ENCODE data around the gene SLC43A3. TPM values are rescaled to one million over a fixed set of nuclear protein-coding genes. Genes with fewer than 3 reads are reported as not detected.

The SLC43A3 gene
- total and polyA plus RNA-seq, 8 donors, result 1.2 to 81.7 (median 12.7) TPM

- intact Hi-C loops (cut with DNase I; ENCODE audit: low total_unique reads), result no loop called here
- 64 to 84% (median 72%) methylated on average over 2 of the region's 2 CpGs for WGBS, 5 donors
These were observed 51.4 kb downstream of the SLC43A3 start for GRCh38 chr11:57375490-57375889.

DNA sequence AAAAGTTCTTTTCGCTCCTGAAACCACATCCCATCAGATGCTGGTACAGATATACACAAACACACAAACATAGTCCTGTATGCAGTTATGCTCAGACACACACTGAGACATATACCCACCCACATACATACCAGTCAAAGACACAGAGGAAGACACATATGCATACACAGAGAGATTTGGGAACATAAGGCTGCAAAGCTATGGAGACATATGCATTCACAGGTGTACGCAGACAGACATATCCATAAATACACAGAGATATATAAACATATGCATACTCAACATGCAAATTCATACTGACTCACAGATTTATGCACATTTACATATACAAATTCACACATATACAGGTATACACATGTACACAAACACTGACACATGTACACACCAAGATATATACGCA, 52.0 kb downstream of the SLC43A3 start:
- Histone ChIP-seq H3K36me3 (no peaks in the 10 kb centered on the region), H3K9me3 (no peaks in the 10 kb centered on the region), H3K4me1 (no peaks in the 10 kb centered on the region), H3K4me3 (no peak overlapping the region), H3K27ac (no peak overlapping the region), H3K27me3 (peaks cover 0 to 14% (median 0%) of the 10 kb centered on the region in 3 donors)
- intact Hi-C loops (cut with DNase I; ENCODE audit: low total_unique reads), result no loop called here
- DNase-seq, result no peak
- no peak for TF ChIP-seq POLR2AphosphoS5 (IDR thresholded peaks at IDR 0.05)
- TF ChIP-seq EP300 (IDR thresholded peaks at IDR 0.05), result no peak
- 91 to 97% (median 92%) methylated on average over 3 of the region's 3 CpGs for WGBS, 5 donors

More at GRCh38 chr11:57375490-57375889, 51.4 kb downstream of the SLC43A3 start:
- Histone ChIP-seq H3K27ac (no peak overlapping the region), H3K9me3 (no peaks in the 10 kb centered on the region), H3K27me3 (peaks cover 0 to 14% (median 0%) of the 10 kb centered on the region in 3 donors), H3K4me1 (no peaks in the 10 kb centered on the region), H3K36me3 (no peaks in the 10 kb centered on the region), H3K4me3 (no peak overlapping the region)
- TF ChIP-seq CTCF (IDR thresholded peaks at IDR 0.05), result no peak
- no peak for TF ChIP-seq EP300 (IDR thresholded peaks at IDR 0.05)
- TF ChIP-seq POLR2A (IDR thresholded peaks at IDR 0.05), result no peak
- TF ChIP-seq POLR2AphosphoS5 (IDR thresholded peaks at IDR 0.05), result no peak
- DNase-seq, result no peak

- TF ChIP-seq EP300 (IDR thresholded peaks at IDR 0.05) (no peak), POLR2A (IDR thresholded peaks at IDR 0.05) (no peak), CTCF (IDR thresholded peaks at IDR 0.05) (no peak), POLR2AphosphoS5 (IDR thresholded peaks at IDR 0.05) (no peak)
- H3K9me3 ChIP-seq, result no peaks in the 10 kb centered on the region
- no peak overlapping the region for H3K27ac ChIP-seq
- no peak overlapping the region for H3K4me3 ChIP-seq
- no peaks in the 10 kb centered on the region for H3K36me3 ChIP-seq
- no peak for DNase-seq
- H3K27me3 ChIP-seq, result peaks cover 0 to 14% (median 0%) of the 10 kb centered on the region in 3 donors
- no peaks in the 10 kb centered on the region for H3K4me1 ChIP-seq
- 39 to 56% (median 45%) methylated on average over 3 of the region's 3 CpGs for WGBS, 5 donors
- intact Hi-C loops (cut with DNase I; ENCODE audit: low total_unique reads), result no loop called here
These were observed 53.8 kb downstream of the SLC43A3 start for GRCh38 chr11:57373146-57373545.

DNA sequence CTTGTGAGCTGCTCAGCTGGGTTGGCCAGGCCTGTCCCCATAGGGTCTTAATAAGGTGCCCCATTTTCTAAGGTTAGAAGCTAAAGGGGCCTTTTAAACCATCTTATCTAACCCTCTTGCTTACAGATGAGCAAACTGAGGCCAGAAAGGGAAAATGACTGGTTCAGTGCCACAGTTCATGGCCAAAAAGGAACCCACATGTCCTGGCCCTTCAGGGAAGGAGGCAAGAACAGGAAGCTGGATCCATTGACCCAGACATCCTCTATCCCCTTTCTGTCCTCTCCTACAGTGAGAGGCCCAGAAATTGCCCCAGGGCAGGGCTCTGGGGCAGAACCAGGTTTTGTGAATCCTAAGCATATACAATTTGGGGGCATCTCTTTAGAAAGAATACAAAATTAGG, 56.0 kb downstream of the SLC43A3 start:
- no peaks in the 10 kb centered on the region for H3K36me3 ChIP-seq
- no peak for DNase-seq
- no peaks in the 10 kb centered on the region for H3K27me3 ChIP-seq
- H3K27ac ChIP-seq, result no peak overlapping the region
- TF ChIP-seq POLR2AphosphoS5 (IDR thresholded peaks at IDR 0.05), result no peak
- TF ChIP-seq CTCF (IDR thresholded peaks at IDR 0.05), result no peak
- no peak for TF ChIP-seq POLR2A (IDR thresholded peaks at IDR 0.05)
- TF ChIP-seq EP300 (IDR thresholded peaks at IDR 0.05), result no peak
- intact Hi-C loops (cut with DNase I; ENCODE audit: low total_unique reads), result no loop called here
- no peak overlapping the region for H3K4me3 ChIP-seq
- H3K9me3 ChIP-seq, result no peaks in the 10 kb centered on the region
- H3K4me1 ChIP-seq, result no peaks in the 10 kb centered on the region

- TF ChIP-seq POLR2A (IDR thresholded peaks at IDR 0.05) (no peak), POLR2AphosphoS5 (IDR thresholded peaks at IDR 0.05) (no peak), CTCF (IDR thresholded peaks at IDR 0.05) (no peak), EP300 (IDR thresholded peaks at IDR 0.05) (no peak)
- WGBS, 5 donors, result 79 to 88% (median 85%) methylated on average over 7 of the region's 7 CpGs
- no peak overlapping the region for H3K4me3 ChIP-seq
These were observed 56.7 kb downstream of the SLC43A3 start for GRCh38 chr11:57370251-57370650.

More at GRCh38 chr11:57370251-57370650, 56.7 kb downstream of the SLC43A3 start:
- intact Hi-C loops (cut with DNase I; ENCODE audit: low total_unique reads), result no loop called here
- H3K36me3 ChIP-seq, result no peaks in the 10 kb centered on the region
- no peak overlapping the region for H3K27ac ChIP-seq
- no peaks in the 10 kb centered on the region for H3K27me3 ChIP-seq
- no peaks in the 10 kb centered on the region for H3K9me3 ChIP-seq
- H3K4me1 ChIP-seq, result no peaks in the 10 kb centered on the region
- no peak for DNase-seq

All from stomach (tissue), 9 donors.